ENCODE data around the gene TNFSF13B. TPM values are rescaled to one million over a fixed set of nuclear protein-coding genes. Genes with fewer than 3 reads are reported as not detected.

The TNFSF13B gene
- total and polyA plus RNA-seq, 4 donors = 1.8 to 11.6 (median 4.6) TPM

DNA sequence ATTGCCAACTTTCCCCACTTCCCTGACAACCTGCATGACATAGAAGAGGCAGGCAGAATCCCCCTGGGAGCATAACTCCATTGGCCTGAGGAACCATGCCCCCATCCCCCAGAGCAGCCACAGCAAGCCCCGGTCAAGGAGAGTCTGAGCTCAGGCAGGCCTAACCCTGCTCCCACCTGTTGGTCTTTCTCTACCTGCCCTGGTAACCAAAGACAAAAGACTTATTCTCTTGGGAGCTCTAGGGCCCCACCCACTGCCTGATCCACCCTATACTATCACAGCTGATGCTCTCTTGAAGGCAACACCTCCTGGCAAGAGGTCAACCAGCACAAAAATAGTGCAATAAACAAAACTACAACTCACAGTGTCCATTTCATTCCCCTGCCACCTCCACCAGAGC, 59.3 kb downstream of the TNFSF13B start:
- Histone ChIP-seq H3K9me3 (ENCODE audit: control insufficient read depth in 4 of 4, low read length in 3 of 4) (no peaks in the 10 kb centered on the region), H3K27ac (ENCODE audit: low read depth in 1 of 2, low read length in 2 of 2) (no peak overlapping the region), H3K9ac (ENCODE audit: low read depth in 1 of 2, low read length in 2 of 2) (no peak overlapping the region), H3K4me1 (ENCODE audit: control insufficient read depth in 4 of 4, insufficient read depth in 4 of 4, low read length in 3 of 4) (no peaks in the 10 kb centered on the region), H3K36me3 (ENCODE audit: control insufficient read depth in 4 of 4, insufficient read depth in 3 of 4, low read depth in 1 of 4, low read length in 3 of 4) (no peaks in the 10 kb centered on the region), H3K27me3 (ENCODE audit: control insufficient read depth in 4 of 4, insufficient read depth in 4 of 4, low read length in 3 of 4) (no peaks in the 10 kb centered on the region), H3K4me3 (ENCODE audit: low read depth in 1 of 3, low read length in 3 of 3) (no peak overlapping the region)
- DNase-seq (ENCODE audit: low spot score) = no peak
- 93% methylated on average over 1 of the region's 1 CpG for WGBS
- TF ChIP-seq, protein P1, sequence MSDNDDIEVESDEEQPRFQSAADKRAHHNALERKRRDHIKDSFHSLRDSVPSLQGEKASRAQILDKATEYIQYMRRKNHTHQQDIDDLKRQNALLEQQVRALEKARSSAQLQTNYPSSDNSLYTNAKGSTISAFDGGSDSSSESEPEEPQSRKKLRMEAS (IDR thresholded peaks at IDR 0.05) = no peak
- no peak for TF ChIP-seq FOXA1 (IDR thresholded peaks at IDR 0.05)
- TF ChIP-seq EGR1 (IDR thresholded peaks at IDR 0.05; ENCODE audit: low read depth in 2 of 2) = no peak
- TF ChIP-seq GABPA (IDR thresholded peaks at IDR 0.05 in 1 of 2, conservative IDR thresholded peaks at IDR 0.05 in 1 of 2) = no peak
- TF ChIP-seq, protein P2, sequence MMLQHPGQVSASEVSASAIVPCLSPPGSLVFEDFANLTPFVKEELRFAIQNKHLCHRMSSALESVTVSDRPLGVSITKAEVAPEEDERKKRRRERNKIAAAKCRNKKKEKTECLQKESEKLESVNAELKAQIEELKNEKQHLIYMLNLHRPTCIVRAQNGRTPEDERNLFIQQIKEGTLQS (IDR thresholded peaks at IDR 0.05) = no peak
- TF ChIP-seq SP1 (IDR thresholded peaks at IDR 0.05) = no peak
- no peak for TF ChIP-seq RAD21 (IDR thresholded peaks at IDR 0.05)
- TF ChIP-seq TAF1 (conservative IDR thresholded peaks at IDR 0.05) = no peak
- TF ChIP-seq YY1 (IDR thresholded peaks at IDR 0.05) = no peak
- TF ChIP-seq, protein P3, sequence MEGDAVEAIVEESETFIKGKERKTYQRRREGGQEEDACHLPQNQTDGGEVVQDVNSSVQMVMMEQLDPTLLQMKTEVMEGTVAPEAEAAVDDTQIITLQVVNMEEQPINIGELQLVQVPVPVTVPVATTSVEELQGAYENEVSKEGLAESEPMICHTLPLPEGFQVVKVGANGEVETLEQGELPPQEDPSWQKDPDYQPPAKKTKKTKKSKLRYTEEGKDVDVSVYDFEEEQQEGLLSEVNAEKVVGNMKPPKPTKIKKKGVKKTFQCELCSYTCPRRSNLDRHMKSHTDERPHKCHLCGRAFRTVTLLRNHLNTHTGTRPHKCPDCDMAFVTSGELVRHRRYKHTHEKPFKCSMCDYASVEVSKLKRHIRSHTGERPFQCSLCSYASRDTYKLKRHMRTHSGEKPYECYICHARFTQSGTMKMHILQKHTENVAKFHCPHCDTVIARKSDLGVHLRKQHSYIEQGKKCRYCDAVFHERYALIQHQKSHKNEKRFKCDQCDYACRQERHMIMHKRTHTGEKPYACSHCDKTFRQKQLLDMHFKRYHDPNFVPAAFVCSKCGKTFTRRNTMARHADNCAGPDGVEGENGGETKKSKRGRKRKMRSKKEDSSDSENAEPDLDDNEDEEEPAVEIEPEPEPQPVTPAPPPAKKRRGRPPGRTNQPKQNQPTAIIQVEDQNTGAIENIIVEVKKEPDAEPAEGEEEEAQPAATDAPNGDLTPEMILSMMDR (IDR thresholded peaks at IDR 0.05; ENCODE audit: low read depth, low read length, missing input control) = no peak
- no peak for TF ChIP-seq HNF4A (conservative IDR thresholded peaks at IDR 0.05)
- TF ChIP-seq RXRA (IDR thresholded peaks at IDR 0.05) = no peak
- no peak for TF ChIP-seq FOXA2 (IDR thresholded peaks at IDR 0.05)
- TF ChIP-seq NR2F2 (IDR thresholded peaks at IDR 0.05) = no peak
- TF ChIP-seq ZBTB33 (IDR thresholded peaks at IDR 0.05) = no peak

- WGBS = 67% methylated on average over 5 of the region's 5 CpGs
- Histone ChIP-seq H3K36me3 (ENCODE audit: control insufficient read depth in 4 of 4, insufficient read depth in 3 of 4, low read depth in 1 of 4, low read length in 3 of 4) (no peaks in the 10 kb centered on the region), H3K27me3 (ENCODE audit: control insufficient read depth in 4 of 4, insufficient read depth in 4 of 4, low read length in 3 of 4) (no peaks in the 10 kb centered on the region), H3K9me3 (ENCODE audit: control insufficient read depth in 4 of 4, low read length in 3 of 4) (no peaks in the 10 kb centered on the region), H3K9ac (ENCODE audit: low read depth in 1 of 2, low read length in 2 of 2) (no peak overlapping the region), H3K4me1 (ENCODE audit: control insufficient read depth in 4 of 4, insufficient read depth in 4 of 4, low read length in 3 of 4) (no peaks in the 10 kb centered on the region), H3K27ac (ENCODE audit: low read depth in 1 of 2, low read length in 2 of 2) (no peak overlapping the region), H3K4me3 (ENCODE audit: low read depth in 1 of 3, low read length in 3 of 3) (no peak overlapping the region)
- TF ChIP-seq, protein P3 (IDR thresholded peaks at IDR 0.05; ENCODE audit: low read depth, low read length, missing input control) = no peak
- TF ChIP-seq FOXA1 (IDR thresholded peaks at IDR 0.05) = no peak
- TF ChIP-seq, protein P1 (IDR thresholded peaks at IDR 0.05) = no peak
- TF ChIP-seq ZBTB33 (IDR thresholded peaks at IDR 0.05) = no peak
- no peak for TF ChIP-seq HNF4A (conservative IDR thresholded peaks at IDR 0.05)
- TF ChIP-seq YY1 (IDR thresholded peaks at IDR 0.05) = no peak
- TF ChIP-seq, protein P4, sequence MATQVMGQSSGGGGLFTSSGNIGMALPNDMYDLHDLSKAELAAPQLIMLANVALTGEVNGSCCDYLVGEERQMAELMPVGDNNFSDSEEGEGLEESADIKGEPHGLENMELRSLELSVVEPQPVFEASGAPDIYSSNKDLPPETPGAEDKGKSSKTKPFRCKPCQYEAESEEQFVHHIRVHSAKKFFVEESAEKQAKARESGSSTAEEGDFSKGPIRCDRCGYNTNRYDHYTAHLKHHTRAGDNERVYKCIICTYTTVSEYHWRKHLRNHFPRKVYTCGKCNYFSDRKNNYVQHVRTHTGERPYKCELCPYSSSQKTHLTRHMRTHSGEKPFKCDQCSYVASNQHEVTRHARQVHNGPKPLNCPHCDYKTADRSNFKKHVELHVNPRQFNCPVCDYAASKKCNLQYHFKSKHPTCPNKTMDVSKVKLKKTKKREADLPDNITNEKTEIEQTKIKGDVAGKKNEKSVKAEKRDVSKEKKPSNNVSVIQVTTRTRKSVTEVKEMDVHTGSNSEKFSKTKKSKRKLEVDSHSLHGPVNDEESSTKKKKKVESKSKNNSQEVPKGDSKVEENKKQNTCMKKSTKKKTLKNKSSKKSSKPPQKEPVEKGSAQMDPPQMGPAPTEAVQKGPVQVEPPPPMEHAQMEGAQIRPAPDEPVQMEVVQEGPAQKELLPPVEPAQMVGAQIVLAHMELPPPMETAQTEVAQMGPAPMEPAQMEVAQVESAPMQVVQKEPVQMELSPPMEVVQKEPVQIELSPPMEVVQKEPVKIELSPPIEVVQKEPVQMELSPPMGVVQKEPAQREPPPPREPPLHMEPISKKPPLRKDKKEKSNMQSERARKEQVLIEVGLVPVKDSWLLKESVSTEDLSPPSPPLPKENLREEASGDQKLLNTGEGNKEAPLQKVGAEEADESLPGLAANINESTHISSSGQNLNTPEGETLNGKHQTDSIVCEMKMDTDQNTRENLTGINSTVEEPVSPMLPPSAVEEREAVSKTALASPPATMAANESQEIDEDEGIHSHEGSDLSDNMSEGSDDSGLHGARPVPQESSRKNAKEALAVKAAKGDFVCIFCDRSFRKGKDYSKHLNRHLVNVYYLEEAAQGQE (IDR thresholded peaks at IDR 0.05) = no peak
- TF ChIP-seq SP1 (IDR thresholded peaks at IDR 0.05) = no peak
- no peak for TF ChIP-seq HNF4G (IDR thresholded peaks at IDR 0.05)
- TF ChIP-seq RXRA (IDR thresholded peaks at IDR 0.05) = no peak
- TF ChIP-seq GABPA (IDR thresholded peaks at IDR 0.05 in 1 of 2, conservative IDR thresholded peaks at IDR 0.05 in 1 of 2) = no peak
- no peak for TF ChIP-seq TAF1 (conservative IDR thresholded peaks at IDR 0.05)
- no peak for TF ChIP-seq FOXA2 (IDR thresholded peaks at IDR 0.05)
- TF ChIP-seq RAD21 (IDR thresholded peaks at IDR 0.05) = no peak
- TF ChIP-seq, protein P2 (IDR thresholded peaks at IDR 0.05) = no peak
- no peak for TF ChIP-seq EGR1 (IDR thresholded peaks at IDR 0.05; ENCODE audit: low read depth in 2 of 2)
- no peak for TF ChIP-seq JUND (IDR thresholded peaks at IDR 0.05)
- no peak for TF ChIP-seq NR2F2 (IDR thresholded peaks at IDR 0.05)
- no peak for DNase-seq (ENCODE audit: low spot score)
Observed at GRCh38 chr13:108332791-108333190, 63.3 kb downstream of the TNFSF13B start.

Data from liver (tissue), 9 donors.